GM23338 (cell line): Measurements from ENCODE around the gene PAM16. TPM values are rescaled to one million over a fixed set of nuclear protein-coding genes. Genes with fewer than 3 reads are reported as not detected.

Experiments
- ATAC-seq: fragments of 200-7000 bp; cut with Tn5 transposase; 3 replicates; pipeline ENCODE4 v1.9.1; 2020
- DNase-seq: peaks from one replicate; pipeline ENCODE4 v3.0.0-alpha.2; 2015; ENCODE audit warnings: low spot score
- H2AFZ ChIP-seq: fragments of 200-600 bp; sonication (generic); 2 replicates; pipeline ENCODE4 v1.8.0; 2016; ENCODE audit warnings: antibody characterized with exemption, mild to moderate bottlenecking, moderate library complexity
- H3F3A ChIP-seq: fragments of 200-600 bp; sonication (generic); replicated peaks from 2 replicates; pipeline ENCODE4 v1.8.0; 2017; ENCODE audit warnings: antibody characterized with exemption, mixed run types, low read depth
- H3K27ac ChIP-seq: fragments of 200-600 bp; sonication (generic); 2 replicates; pipeline ENCODE4 v1.6.1; 2016; ENCODE audit warnings: low read depth
- H3K27me3 ChIP-seq: fragments of 200-600 bp; sonication (generic); 2 replicates; pipeline ENCODE4 v1.8.0; 2016; ENCODE audit warnings: mild to moderate bottlenecking, mixed run types, moderate library complexity; ENCODE audit not compliant: insufficient read depth
- H3K36me3 ChIP-seq: fragments of 200-600 bp; sonication (generic); 2 replicates; pipeline ENCODE4 v1.8.0; 2016; ENCODE audit warnings: mild to moderate bottlenecking; ENCODE audit not compliant: insufficient read depth
- H3K4me1 ChIP-seq: fragments of 200-600 bp; sonication (generic); 2 replicates; pipeline ENCODE4 v1.8.0; 2016; ENCODE audit warnings: mild to moderate bottlenecking, moderate library complexity; ENCODE audit not compliant: insufficient read depth
- H3K4me2 ChIP-seq: fragments of 200-600 bp; sonication (generic); 2 replicates; pipeline ENCODE4 v1.7.1; 2017; ENCODE audit warnings: mixed run types
- H3K4me3 ChIP-seq: fragments of 200-600 bp; sonication (generic); 2 replicates; pipeline ENCODE4 v1.6.1; 2016; ENCODE audit warnings: mixed run types
- H3K79me2 ChIP-seq: fragments of 200-600 bp; sonication (generic); replicated peaks from 2 replicates; pipeline ENCODE4 v1.8.0; 2017; ENCODE audit warnings: mild to moderate bottlenecking; ENCODE audit not compliant: insufficient read depth
- H3K9me2 ChIP-seq: fragments of 200-600 bp; sonication (generic); 2 replicates; pipeline ENCODE4 v1.8.0; 2017; ENCODE audit not compliant: insufficient read depth
- H4K20me1 ChIP-seq: fragments of 200-600 bp; sonication (generic); replicated peaks from 2 replicates; pipeline ENCODE4 v1.8.0; 2017; ENCODE audit warnings: mild to moderate bottlenecking; ENCODE audit not compliant: insufficient read depth
- H3K27ac Mint-ChIP-seq: 2 replicates; pipeline ENCODE4 v1.8.0; 2020; ENCODE audit warnings: inconsistent platforms, mild to moderate bottlenecking, moderate library complexity, mixed read lengths
- H3K27me3 Mint-ChIP-seq: 3 replicates; pipeline ENCODE4 v1.8.0; 2022; ENCODE audit warnings: low read depth, mild to moderate bottlenecking, moderate library complexity, mixed read lengths, inconsistent platforms; ENCODE audit not compliant: insufficient read depth, poor library complexity
- H3K36me3 Mint-ChIP-seq: 3 replicates; pipeline ENCODE4 v1.8.0; 2021; ENCODE audit warnings: low read depth, mild to moderate bottlenecking, inconsistent platforms, moderate library complexity, mixed read lengths
- H3K4me1 Mint-ChIP-seq: 3 replicates; pipeline ENCODE4 v1.8.0; 2020; ENCODE audit warnings: mild to moderate bottlenecking, inconsistent platforms, mixed read lengths
- H3K4me3 Mint-ChIP-seq: 3 replicates; pipeline ENCODE4 v1.8.0; 2021; ENCODE audit warnings: moderate library complexity, mild to moderate bottlenecking, inconsistent platforms, mixed read lengths
- H3K9me3 Mint-ChIP-seq: 3 replicates; pipeline ENCODE4 v1.8.0; 2020; ENCODE audit warnings: moderate library complexity, mild to moderate bottlenecking, inconsistent platforms, mixed read lengths
- CREB1 ChIP-seq: fragments of 250-450 bp; sonication (Bioruptor Pico); IDR thresholded peaks from 2 replicates; pipeline ENCODE4 v1.5.0; 2020; ENCODE audit warnings: low read depth, mild to moderate bottlenecking, moderate library complexity
- EZH2phosphoT487 ChIP-seq: fragments of 200-600 bp; sonication (generic); IDR thresholded peaks from one replicate; pipeline ENCODE4 v1.8.1; 2018; ENCODE audit warnings: antibody characterized with exemption; ENCODE audit not compliant: unreplicated experiment
- ZNF114 ChIP-seq: fragments of 250-450 bp; sonication (Bioruptor Pico); IDR thresholded peaks from 2 replicates; pipeline ENCODE4 v1.5.0; 2020; ENCODE audit warnings: mild to moderate bottlenecking, moderate library complexity
- ZNF331 ChIP-seq: fragments of 250-450 bp; sonication (Bioruptor Pico); IDR thresholded peaks from 2 replicates; pipeline ENCODE4 v1.5.0; 2020; ENCODE audit warnings: low read depth, mild to moderate bottlenecking, moderate library complexity
- polyA plus RNA-seq: library from polyadenylated mRNA; unstranded; fragments of >200 nt; fragmentation: Nextera tagmentation; extraction: Ambion mirVana; gene quantifications from 2 replicates; pipeline ENCODE4 v1.2.1, GENCODE V29; 2016
- total RNA-seq: library from RNA; depleted of rRNA; stranded (reverse); fragments of >200 nt; shearing (Covaris generic); gene quantifications from 2 replicates; pipeline ENCODE4 v1.2.3, GENCODE V29; 2014
- TF ChIP-seq, protein P1 (sequence below): fragments of 250-450 bp; sonication (Bioruptor Pico); IDR thresholded peaks from 2 replicates; pipeline ENCODE4 v1.5.0; 2020; ENCODE audit warnings: mild to moderate bottlenecking, moderate library complexity
- TF ChIP-seq, protein P2 (sequence below): IDR thresholded peaks from 2 replicates; pipeline ENCODE4 v1.6.1; 2016; ENCODE audit warnings: antibody characterized with exemption
- TF ChIP-seq, protein P3 (sequence below): IDR thresholded peaks from one replicate; pipeline ENCODE4 v1.6.1; 2018; ENCODE audit warnings: antibody characterized with exemption; ENCODE audit not compliant: unreplicated experiment

The PAM16 gene
- total and polyA plus RNA-seq, 2 experiments from 2014 or later, result 84.1 to 283 TPM

DNA sequence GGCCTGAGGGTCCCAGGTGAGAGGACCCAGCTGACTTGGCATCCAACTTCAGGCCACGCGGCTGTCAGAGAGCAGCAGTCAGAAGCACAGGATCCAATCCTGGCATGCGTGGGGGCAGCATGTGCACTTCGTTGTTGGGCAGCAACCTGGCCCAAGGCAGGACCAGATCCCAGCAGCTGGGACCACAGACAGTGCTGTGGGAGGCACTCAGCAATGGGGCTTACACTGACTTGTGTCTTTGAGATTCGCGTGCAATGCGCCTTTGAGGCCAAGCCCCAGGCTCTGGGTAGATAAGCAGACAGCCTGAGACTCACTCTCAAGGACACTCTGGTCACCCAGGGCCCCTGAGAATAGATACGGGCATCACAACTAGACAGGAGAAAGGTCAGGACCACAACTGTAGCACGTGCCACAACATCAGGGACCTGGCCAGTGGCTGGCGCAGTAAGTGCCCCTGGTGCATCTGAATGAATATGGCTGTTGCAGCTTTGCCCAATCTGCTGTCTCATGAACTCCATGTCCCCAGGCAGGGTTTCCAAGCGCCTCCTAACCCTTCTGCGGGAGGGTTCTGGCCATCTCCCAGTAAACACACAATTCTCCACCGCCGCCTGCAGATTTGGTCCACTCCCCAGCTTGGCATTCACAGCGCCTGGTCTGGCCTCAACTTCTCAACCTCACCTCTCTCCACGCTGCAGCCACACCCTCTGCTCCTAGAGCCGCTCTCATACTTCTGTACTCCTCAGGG is 3.2 kb downstream of the PAM16 start (continued):
- TF ChIP-seq, protein P1, sequence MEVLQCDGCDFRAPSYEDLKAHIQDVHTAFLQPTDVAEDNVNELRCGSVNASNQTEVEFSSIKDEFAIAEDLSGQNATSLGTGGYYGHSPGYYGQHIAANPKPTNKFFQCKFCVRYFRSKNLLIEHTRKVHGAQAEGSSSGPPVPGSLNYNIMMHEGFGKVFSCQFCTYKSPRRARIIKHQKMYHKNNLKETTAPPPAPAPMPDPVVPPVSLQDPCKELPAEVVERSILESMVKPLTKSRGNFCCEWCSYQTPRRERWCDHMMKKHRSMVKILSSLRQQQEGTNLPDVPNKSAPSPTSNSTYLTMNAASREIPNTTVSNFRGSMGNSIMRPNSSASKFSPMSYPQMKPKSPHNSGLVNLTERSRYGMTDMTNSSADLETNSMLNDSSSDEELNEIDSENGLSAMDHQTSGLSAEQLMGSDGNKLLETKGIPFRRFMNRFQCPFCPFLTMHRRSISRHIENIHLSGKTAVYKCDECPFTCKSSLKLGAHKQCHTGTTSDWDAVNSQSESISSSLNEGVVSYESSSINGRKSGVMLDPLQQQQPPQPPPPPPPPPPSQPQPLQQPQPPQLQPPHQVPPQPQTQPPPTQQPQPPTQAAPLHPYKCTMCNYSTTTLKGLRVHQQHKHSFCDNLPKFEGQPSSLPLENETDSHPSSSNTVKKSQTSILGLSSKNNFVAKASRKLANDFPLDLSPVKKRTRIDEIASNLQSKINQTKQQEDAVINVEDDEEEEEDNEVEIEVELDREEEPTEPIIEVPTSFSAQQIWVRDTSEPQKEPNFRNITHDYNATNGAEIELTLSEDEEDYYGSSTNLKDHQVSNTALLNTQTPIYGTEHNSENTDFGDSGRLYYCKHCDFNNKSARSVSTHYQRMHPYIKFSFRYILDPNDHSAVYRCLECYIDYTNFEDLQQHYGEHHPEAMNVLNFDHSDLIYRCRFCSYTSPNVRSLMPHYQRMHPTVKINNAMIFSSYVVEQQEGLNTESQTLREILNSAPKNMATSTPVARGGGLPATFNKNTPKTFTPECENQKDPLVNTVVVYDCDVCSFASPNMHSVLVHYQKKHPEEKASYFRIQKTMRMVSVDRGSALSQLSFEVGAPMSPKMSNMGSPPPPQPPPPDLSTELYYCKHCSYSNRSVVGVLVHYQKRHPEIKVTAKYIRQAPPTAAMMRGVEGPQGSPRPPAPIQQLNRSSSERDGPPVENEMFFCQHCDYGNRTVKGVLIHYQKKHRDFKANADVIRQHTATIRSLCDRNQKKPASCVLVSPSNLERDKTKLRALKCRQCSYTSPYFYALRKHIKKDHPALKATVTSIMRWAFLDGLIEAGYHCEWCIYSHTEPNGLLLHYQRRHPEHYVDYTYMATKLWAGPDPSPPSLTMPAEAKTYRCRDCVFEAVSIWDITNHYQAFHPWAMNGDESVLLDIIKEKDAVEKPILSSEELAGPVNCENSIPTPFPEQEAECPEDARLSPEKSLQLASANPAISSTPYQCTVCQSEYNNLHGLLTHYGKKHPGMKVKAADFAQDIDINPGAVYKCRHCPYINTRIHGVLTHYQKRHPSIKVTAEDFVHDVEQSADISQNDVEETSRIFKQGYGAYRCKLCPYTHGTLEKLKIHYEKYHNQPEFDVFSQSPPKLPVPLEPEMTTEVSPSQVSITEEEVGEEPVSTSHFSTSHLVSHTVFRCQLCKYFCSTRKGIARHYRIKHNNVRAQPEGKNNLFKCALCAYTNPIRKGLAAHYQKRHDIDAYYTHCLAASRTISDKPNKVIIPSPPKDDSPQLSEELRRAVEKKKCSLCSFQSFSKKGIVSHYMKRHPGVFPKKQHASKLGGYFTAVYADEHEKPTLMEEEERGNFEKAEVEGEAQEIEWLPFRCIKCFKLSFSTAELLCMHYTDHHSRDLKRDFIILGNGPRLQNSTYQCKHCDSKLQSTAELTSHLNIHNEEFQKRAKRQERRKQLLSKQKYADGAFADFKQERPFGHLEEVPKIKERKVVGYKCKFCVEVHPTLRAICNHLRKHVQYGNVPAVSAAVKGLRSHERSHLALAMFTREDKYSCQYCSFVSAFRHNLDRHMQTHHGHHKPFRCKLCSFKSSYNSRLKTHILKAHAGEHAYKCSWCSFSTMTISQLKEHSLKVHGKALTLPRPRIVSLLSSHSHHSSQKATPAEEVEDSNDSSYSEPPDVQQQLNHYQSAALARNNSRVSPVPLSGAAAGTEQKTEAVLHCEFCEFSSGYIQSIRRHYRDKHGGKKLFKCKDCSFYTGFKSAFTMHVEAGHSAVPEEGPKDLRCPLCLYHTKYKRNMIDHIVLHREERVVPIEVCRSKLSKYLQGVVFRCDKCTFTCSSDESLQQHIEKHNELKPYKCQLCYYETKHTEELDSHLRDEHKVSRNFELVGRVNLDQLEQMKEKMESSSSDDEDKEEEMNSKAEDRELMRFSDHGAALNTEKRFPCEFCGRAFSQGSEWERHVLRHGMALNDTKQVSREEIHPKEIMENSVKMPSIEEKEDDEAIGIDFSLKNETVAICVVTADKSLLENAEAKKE (CRISPR knock-in tag), result no peak
- TF ChIP-seq, protein P2, sequence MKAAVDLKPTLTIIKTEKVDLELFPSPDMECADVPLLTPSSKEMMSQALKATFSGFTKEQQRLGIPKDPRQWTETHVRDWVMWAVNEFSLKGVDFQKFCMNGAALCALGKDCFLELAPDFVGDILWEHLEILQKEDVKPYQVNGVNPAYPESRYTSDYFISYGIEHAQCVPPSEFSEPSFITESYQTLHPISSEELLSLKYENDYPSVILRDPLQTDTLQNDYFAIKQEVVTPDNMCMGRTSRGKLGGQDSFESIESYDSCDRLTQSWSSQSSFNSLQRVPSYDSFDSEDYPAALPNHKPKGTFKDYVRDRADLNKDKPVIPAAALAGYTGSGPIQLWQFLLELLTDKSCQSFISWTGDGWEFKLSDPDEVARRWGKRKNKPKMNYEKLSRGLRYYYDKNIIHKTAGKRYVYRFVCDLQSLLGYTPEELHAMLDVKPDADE, result no peak
- TF ChIP-seq ZNF114 (CRISPR knock-in tag) (no peak), ZNF331 (no peak), EZH2phosphoT487 (no peak), CREB1 (no peak)

DNA sequence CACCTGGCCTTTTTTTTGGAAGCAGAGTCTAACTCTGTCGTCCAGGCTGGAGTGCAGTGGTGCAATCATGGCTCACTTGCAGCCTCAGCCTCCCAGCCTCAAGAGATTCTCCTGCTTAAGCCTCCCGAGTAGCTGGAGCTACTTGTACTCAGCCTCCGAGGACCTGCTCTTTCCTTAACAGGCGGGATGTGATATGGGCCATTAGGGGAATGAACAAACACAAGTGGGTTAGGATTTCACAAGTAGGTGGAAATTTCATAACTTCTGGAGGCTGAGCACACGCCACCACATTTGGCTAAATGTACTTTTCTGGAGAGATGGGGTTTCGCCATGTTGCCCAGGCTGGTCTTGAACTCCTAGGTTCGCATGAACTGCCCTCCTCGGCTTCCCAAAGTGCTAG is 4.1 kb downstream of the PAM16 start:
- Histone ChIP-seq H3K36me3 (no peaks in the 10 kb centered on the region; the same call in 1 of the 2 replicates), H3K4me1 (peaks cover 7% of the 10 kb centered on the region), H3F3A (peaks cover 31% of the 10 kb centered on the region), H3K4me3 (no peak overlapping the region), H2AFZ (no peak overlapping the region), H3K9me2 (no peaks in the 10 kb centered on the region), H3K79me2 (peaks cover 81% of the 10 kb centered on the region), H3K27ac (no peak overlapping the region), H3K4me2 (no peak overlapping the region), H4K20me1 (peaks cover 36% of the 10 kb centered on the region), H3K27me3 (no peaks in the 10 kb centered on the region)
- Mint-ChIP-seq H3K9me3 (peaks cover 18% of the 10 kb centered on the region), H3K36me3 (peaks cover 51% of the 10 kb centered on the region), H3K4me3 (no peak overlapping the region), H3K27me3 (peaks cover 53% of the 10 kb centered on the region), H3K4me1 (peaks cover 8% of the 10 kb centered on the region; the same call in 2 of the 3 replicates), H3K27ac (no peak overlapping the region)
- no peak for DNase-seq
- no peak for ATAC-seq
- TF ChIP-seq, protein P3, sequence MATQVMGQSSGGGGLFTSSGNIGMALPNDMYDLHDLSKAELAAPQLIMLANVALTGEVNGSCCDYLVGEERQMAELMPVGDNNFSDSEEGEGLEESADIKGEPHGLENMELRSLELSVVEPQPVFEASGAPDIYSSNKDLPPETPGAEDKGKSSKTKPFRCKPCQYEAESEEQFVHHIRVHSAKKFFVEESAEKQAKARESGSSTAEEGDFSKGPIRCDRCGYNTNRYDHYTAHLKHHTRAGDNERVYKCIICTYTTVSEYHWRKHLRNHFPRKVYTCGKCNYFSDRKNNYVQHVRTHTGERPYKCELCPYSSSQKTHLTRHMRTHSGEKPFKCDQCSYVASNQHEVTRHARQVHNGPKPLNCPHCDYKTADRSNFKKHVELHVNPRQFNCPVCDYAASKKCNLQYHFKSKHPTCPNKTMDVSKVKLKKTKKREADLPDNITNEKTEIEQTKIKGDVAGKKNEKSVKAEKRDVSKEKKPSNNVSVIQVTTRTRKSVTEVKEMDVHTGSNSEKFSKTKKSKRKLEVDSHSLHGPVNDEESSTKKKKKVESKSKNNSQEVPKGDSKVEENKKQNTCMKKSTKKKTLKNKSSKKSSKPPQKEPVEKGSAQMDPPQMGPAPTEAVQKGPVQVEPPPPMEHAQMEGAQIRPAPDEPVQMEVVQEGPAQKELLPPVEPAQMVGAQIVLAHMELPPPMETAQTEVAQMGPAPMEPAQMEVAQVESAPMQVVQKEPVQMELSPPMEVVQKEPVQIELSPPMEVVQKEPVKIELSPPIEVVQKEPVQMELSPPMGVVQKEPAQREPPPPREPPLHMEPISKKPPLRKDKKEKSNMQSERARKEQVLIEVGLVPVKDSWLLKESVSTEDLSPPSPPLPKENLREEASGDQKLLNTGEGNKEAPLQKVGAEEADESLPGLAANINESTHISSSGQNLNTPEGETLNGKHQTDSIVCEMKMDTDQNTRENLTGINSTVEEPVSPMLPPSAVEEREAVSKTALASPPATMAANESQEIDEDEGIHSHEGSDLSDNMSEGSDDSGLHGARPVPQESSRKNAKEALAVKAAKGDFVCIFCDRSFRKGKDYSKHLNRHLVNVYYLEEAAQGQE, result no peak
